Large intestine (tissue), 3 donors: ENCODE results near the gene CXCL16. TPM values are rescaled to one million over a fixed set of nuclear protein-coding genes. Genes with fewer than 3 reads are reported as not detected.
"Not testable (repeated sequence)": the region's sequence is repeated elsewhere in the genome, so short reads cannot be mapped to it uniquely, and the experiment has no call there.

ENCODE experiments used
- DNase-seq, 2 donors: peaks; one replicate each; pipeline versions ENCODE4 v3.0.0 to v3.0.0-alpha.2; 2013
- H3K27ac ChIP-seq: one replicate; pipeline ENCODE4 v1.5.1; 2013; ENCODE audit warnings: low read length
- H3K27me3 ChIP-seq: 2 replicates; pipeline ENCODE4 v1.6.1; 2013; ENCODE audit warnings: low read length; ENCODE audit not compliant: control insufficient read depth, insufficient read depth
- H3K36me3 ChIP-seq: 2 replicates; pipeline ENCODE4 v1.6.1; 2013; ENCODE audit warnings: low read length; ENCODE audit not compliant: control insufficient read depth, insufficient read depth
- H3K4me1 ChIP-seq: one replicate; pipeline ENCODE4 v1.6.1; 2013; ENCODE audit warnings: low read length; ENCODE audit not compliant: control insufficient read depth, insufficient read depth
- H3K4me3 ChIP-seq: one replicate; pipeline ENCODE4 v1.5.1; 2013; ENCODE audit warnings: low read length
- H3K9me3 ChIP-seq: one replicate; pipeline ENCODE4 v1.6.1; 2013; ENCODE audit warnings: mild to moderate bottlenecking, low read depth, low read length, moderate library complexity; ENCODE audit not compliant: control insufficient read depth
- WGBS: methylation state at CpG from one replicate; pipeline ENCODE4 v1.1.5; 2013; ENCODE audit warnings: low lambda C conversion rate; ENCODE audit not compliant: insufficient coverage; 5-methylcytosine and 5-hydroxymethylcytosine counted together
- polyA plus RNA-seq: library from polyadenylated mRNA; unstranded; fragments of 120-200 nt; gene quantifications from one replicate; pipeline ENCODE4 v1.2.1, GENCODE V29; 2013

Gene CXCL16
- polyA plus RNA-seq, 1 donor = 62.1 TPM

DNA sequence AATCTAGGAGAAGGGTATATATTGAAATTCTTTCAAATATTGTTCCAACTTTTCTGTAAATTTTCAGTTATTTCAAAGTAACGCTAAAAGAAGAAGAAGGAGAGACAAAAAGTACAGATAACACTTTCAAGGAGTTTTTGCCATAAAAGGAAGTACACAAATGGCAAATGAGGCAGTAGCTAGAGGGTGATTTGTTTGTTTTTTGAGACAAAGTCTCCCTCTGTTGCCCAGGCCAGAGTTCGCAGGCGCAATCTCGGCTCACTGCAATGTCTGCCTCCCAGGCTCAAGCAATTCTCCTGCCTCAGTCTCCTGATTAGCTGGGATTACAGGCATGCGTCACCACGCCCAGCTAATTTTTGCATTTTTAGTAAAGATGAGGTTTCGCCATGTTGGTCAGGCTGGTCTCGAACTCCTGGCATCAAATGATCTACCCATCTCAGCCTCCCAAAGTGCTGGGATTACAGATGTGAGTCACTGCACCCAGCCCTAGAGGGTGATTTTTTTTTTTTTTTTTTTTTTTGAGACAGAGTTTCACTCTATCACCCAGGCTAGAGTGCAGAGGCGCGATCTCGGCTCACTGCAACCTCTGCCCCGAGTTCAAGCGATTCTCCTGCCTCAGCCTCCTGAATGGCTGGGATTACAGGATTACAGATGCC lies 40.2 kb downstream of the CXCL16 start:
- H3K4me3 ChIP-seq, H3K9me3 ChIP-seq, DNase-seq, H3K27ac ChIP-seq, H3K27me3 ChIP-seq, H3K36me3 ChIP-seq: not testable (repeated sequence)
- WGBS = 57% methylated on average over 1 of the region's 13 CpGs
- peaks cover 12% of the 10 kb centered on the region for H3K4me1 ChIP-seq

GRCh38 chr17:4696437-4696805 lies 43.3 kb downstream of the CXCL16 start:
- Histone ChIP-seq H3K36me3 (peaks cover 8% of the 10 kb centered on the region), H3K4me3 (no peak overlapping the region), H3K9me3 (no peaks in the 10 kb centered on the region), H3K27ac (no peak overlapping the region), H3K27me3 (no peaks in the 10 kb centered on the region), H3K4me1 (peaks cover 2% of the 10 kb centered on the region)
- DNase-seq = no peak
- WGBS = no CpG with 5 or more reads among the region's 6 CpGs

DNA sequence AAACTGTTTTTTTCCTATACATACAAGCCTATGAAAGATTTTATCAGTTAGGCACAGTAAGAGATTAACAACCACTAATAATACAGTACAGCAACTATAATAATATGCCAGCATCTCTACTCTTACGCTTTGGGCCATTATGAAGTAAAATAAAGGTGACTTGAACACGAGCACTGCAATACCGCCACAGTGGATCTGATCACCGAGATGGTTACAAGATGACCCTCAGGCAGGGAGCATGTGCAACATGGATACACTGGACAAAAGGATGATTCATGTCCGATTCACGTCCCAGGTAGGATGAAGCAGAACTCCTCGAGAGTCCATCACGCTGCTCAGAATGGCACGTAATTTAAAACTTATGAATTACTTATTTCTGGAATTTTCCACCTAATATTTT lies 46.3 kb downstream of the CXCL16 start:
- H3K9me3 ChIP-seq = no peaks in the 10 kb centered on the region
- DNase-seq = no peak
- WGBS = 100% methylated on average over 2 of the region's 9 CpGs
- no peaks in the 10 kb centered on the region for H3K4me1 ChIP-seq
- no peak overlapping the region for H3K4me3 ChIP-seq
- no peaks in the 10 kb centered on the region for H3K27me3 ChIP-seq
- no peak overlapping the region for H3K27ac ChIP-seq
- peaks cover 26% of the 10 kb centered on the region for H3K36me3 ChIP-seq

- Histone ChIP-seq H3K36me3 (peaks cover 21% of the 10 kb centered on the region), H3K27me3 (no peaks in the 10 kb centered on the region), H3K27ac (no peak overlapping the region), H3K9me3 (no peaks in the 10 kb centered on the region), H3K4me1 (no peaks in the 10 kb centered on the region), H3K4me3 (no peak overlapping the region)
- WGBS = no CpG with 5 or more reads among the region's 8 CpGs
- DNase-seq = no peak
Measured at GRCh38 chr17:4691686-4692085, 48.0 kb downstream of the CXCL16 start.

DNA sequence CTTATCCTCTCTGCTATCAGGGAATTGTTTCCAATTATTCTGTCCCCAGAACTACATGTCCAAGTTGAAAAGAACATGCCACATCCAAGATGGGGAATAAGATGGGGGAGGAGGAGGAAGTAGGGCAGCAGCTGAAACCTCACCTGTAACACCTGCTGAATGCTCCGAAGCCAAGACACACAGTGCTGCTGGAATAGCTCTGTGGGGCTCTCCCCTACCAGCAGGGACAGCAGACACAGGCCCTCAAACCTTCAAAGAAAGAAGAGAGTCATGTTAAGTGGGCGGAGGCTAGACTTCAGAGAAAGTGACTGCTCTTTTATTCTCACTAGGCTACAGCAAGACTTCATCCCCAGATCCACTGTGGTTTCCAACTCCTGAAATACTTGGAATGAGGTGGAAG lies 49.0 kb downstream of the CXCL16 start:
- Histone ChIP-seq H3K4me3 (no peak overlapping the region), H3K4me1 (no peaks in the 10 kb centered on the region), H3K9me3 (no peaks in the 10 kb centered on the region), H3K27me3 (no peaks in the 10 kb centered on the region), H3K27ac (no peak overlapping the region), H3K36me3 (peaks cover 22% of the 10 kb centered on the region)
- no CpG with 5 or more reads among the region's 2 CpGs for WGBS
- DNase-seq = no peak

DNA sequence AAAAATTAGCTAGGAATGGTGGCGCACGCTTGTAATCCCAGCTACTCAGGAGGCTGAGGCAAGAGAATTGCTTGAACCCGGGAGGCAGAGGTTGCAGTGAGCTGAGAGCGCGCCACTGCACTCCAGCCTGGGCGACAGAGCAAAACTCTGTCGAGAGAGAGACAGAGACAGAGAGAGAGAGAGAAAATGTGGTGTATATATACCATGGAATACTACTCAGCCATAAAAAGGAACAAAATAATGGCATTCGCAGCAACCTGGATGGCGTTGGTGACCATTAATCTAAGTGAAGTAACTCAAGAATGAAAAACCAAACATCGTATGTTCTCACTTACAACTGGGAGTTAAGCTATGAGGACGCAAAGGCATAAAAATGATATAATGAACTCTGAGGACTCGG lies 49.9 kb downstream of the CXCL16 start:
- H3K27me3 ChIP-seq, H3K4me3 ChIP-seq, DNase-seq, H3K9me3 ChIP-seq, H3K27ac ChIP-seq, H3K4me1 ChIP-seq: not testable (repeated sequence)
- 100% methylated on average over 2 of the region's 12 CpGs for WGBS
- peaks cover 28% of the 10 kb centered on the region for H3K36me3 ChIP-seq

DNA sequence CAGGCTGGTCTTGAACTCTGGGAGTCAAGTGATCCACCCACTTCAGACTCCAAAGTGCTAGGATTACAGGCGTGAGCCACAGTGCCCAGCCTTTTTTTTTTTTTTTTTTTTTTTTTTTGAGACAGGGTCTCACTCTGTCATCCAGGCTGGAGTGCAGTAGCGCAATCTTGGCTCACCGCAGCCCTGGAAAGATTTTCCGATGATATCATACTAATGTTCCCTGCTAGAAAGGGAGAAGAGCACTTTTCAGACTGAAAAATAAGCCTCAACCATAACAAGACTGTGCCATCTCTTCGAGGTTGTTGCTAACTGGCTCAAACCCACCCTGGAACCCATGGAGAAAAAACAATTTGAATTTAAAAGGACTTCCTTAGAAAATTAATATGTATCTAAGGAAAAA lies 56.0 kb downstream of the CXCL16 start:
- H3K4me3 ChIP-seq, H3K27ac ChIP-seq, H3K27me3 ChIP-seq, H3K9me3 ChIP-seq, DNase-seq: not testable (repeated sequence)
- Histone ChIP-seq H3K4me1 (peaks cover 14% of the 10 kb centered on the region), H3K36me3 (peaks cover 37% of the 10 kb centered on the region)
- WGBS = 100% methylated on average over 1 of the region's 5 CpGs

Other genes with a start within 250 kb of the CXCL16 start
- 13.3 TPM for gene SPNS2, start 241.0 kb downstream of the CXCL16 start, polyA plus RNA-seq
- gene MYBBP1A, start 184.5 kb downstream of the CXCL16 start, polyA plus RNA-seq = 46.0 TPM
- gene GGT6, start 179.4 kb downstream of the CXCL16 start, polyA plus RNA-seq = 2.7 TPM
- gene SMTNL2, start 155.4 kb downstream of the CXCL16 start, polyA plus RNA-seq = 10.1 TPM
- 2.2 TPM for gene ALOX15, start 98.2 kb downstream of the CXCL16 start, polyA plus RNA-seq
- 50.9 TPM for gene PELP1, start 35.8 kb downstream of the CXCL16 start, polyA plus RNA-seq
- gene ARRB2, start 29.3 kb downstream of the CXCL16 start, polyA plus RNA-seq = 96.7 TPM
- gene MED11, start 8.5 kb downstream of the CXCL16 start, polyA plus RNA-seq = 33.0 TPM
- gene ZMYND15, start 95 bp downstream of the CXCL16 start, polyA plus RNA-seq = 5.1 TPM
- gene TM4SF5, start 32.0 kb upstream of the CXCL16 start, polyA plus RNA-seq = 44.0 TPM
- gene VMO1, start 46.4 kb upstream of the CXCL16 start, polyA plus RNA-seq = 2.1 TPM
- 34.4 TPM for gene GLTPD2, start 49.0 kb upstream of the CXCL16 start, polyA plus RNA-seq
- gene PSMB6, start 56.2 kb upstream of the CXCL16 start, polyA plus RNA-seq = 97.1 TPM
- gene PLD2, start 67.2 kb upstream of the CXCL16 start, polyA plus RNA-seq = 21.8 TPM
- gene MINK1, start 93.4 kb upstream of the CXCL16 start, polyA plus RNA-seq = 103 TPM
- 2.1 TPM for gene C17orf107, start 159.6 kb upstream of the CXCL16 start, polyA plus RNA-seq
- 0.37 TPM for gene CHRNE, start 163.2 kb upstream of the CXCL16 start, polyA plus RNA-seq
- 1.5 TPM for gene GP1BA, start 192.3 kb upstream of the CXCL16 start, polyA plus RNA-seq
- gene SLC25A11, start 200.1 kb upstream of the CXCL16 start, polyA plus RNA-seq = 47.1 TPM
- gene RNF167, start 200.3 kb upstream of the CXCL16 start, polyA plus RNA-seq = 117 TPM
- gene PFN1, start 208.6 kb upstream of the CXCL16 start, polyA plus RNA-seq = 557 TPM
- gene ENO3, start 211.2 kb upstream of the CXCL16 start, polyA plus RNA-seq = 31.4 TPM
- 82.0 TPM for gene SPAG7, start 227.9 kb upstream of the CXCL16 start, polyA plus RNA-seq
- 35.6 TPM for gene CAMTA2, start 247.7 kb upstream of the CXCL16 start, polyA plus RNA-seq